Subcutaneous abdominal adipose tissue (tissue), 5 donors: ENCODE results near the gene CCNI.

ENCODE experiments used
- H3K27ac ChIP-seq: one replicate; pipeline ENCODE4 v1.7.0; 2013; ENCODE audit warnings: low read depth, mild to moderate bottlenecking, inconsistent platforms, low read length, moderate library complexity
- H3K27me3 ChIP-seq, 5 donors: one replicate each; pipeline ENCODE4 v1.7.0; 2013; ENCODE audit warnings: low read length in 5 of 5, inconsistent platforms in 1 of 5; ENCODE audit not compliant: control insufficient read depth in 5 of 5, insufficient read depth in 4 of 5
- H3K36me3 ChIP-seq, 5 donors: one replicate each; pipeline ENCODE4 v1.7.0; 2013; ENCODE audit warnings: low read length in 5 of 5; ENCODE audit not compliant: control insufficient read depth in 5 of 5, insufficient read depth in 5 of 5
- H3K4me1 ChIP-seq, 5 donors: one replicate each; pipeline ENCODE4 v1.7.0; 2013; ENCODE audit warnings: low read length in 5 of 5, mild to moderate bottlenecking in 3 of 5, moderate library complexity in 1 of 5; ENCODE audit not compliant: control insufficient read depth in 5 of 5, insufficient read depth in 5 of 5
- H3K4me3 ChIP-seq, 5 donors: one replicate each; pipeline ENCODE4 v1.7.0; 2013; ENCODE audit warnings: low read length in 5 of 5, low read depth in 1 of 5
- H3K9ac ChIP-seq, 5 donors: one replicate each; pipeline ENCODE4 v1.7.0; 2013; ENCODE audit warnings: low read length in 5 of 5, mild to moderate bottlenecking in 4 of 5, moderate library complexity in 3 of 5
- H3K9me3 ChIP-seq, 5 donors: one replicate each; pipeline ENCODE4 v1.7.0; 2013; ENCODE audit warnings: low read length in 5 of 5; ENCODE audit not compliant: control insufficient read depth in 5 of 5
- donor health status: healthy.
- donor health status: healthy.
- donor health status: healthy.
- donor health status: healthy.
- donor health status: healthy.

Gene CCNI, protein sequence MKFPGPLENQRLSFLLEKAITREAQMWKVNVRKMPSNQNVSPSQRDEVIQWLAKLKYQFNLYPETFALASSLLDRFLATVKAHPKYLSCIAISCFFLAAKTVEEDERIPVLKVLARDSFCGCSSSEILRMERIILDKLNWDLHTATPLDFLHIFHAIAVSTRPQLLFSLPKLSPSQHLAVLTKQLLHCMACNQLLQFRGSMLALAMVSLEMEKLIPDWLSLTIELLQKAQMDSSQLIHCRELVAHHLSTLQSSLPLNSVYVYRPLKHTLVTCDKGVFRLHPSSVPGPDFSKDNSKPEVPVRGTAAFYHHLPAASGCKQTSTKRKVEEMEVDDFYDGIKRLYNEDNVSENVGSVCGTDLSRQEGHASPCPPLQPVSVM

DNA sequence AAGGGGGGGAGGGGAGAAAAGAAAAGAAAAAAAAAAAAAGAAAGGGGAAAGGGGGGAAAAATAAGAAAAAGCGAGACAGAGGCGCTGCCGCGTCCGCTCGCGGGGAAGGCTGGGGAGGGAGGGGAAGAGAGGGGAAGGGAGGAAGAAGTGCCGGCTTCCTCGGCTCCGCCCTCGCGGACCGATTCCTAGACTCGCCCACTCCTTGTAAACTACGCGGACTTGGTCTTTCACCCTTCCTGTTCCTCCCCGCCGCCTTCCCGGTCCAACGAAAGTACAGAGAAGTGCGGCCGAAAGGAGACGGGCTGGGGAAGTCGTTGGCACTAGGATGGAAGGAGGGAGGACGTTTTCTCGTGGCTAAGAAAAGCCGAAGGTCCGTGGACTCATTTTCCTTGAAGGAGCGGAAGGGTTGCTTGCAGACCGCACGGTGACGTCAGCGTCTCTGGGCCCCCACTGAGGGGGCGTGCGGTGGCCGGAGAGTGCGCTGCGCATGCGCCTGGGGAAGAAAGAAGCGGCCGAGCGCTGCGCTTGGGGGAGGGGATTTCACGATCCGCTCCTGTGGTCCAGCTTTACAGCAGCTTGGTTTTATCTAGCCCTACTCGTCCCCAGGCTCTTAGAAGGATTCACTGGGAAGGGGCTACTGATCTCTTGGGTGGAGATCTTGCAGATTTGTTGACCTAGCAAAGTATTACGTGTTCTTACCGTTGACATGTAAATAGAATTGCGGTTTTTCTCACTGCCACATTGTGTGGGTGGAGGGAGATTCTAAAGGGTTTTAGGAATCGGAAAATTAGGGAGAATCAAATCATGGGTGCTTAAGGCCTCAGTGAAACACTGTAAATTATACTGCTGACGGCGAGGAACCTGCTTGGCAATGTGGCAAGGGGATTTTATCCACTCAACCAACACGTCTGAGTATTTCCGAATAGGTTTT, at the start of gene CCNI:
TSS of gene CCNI (minus strand) at position 121 of the 931 bp plus-strand sequence. CDS start 9,627 bp downstream, outside the sequence.
- Histone ChIP-seq H3K4me3 (peak within 1 kb of the TSS; percentile 86 to 99 (median 96)), H3K9me3 (no peaks in the 10 kb centered on the region), H3K36me3 (no peaks in the 10 kb centered on the region), H3K4me1 (peaks cover 2 to 40% (median 36%) of the 10 kb centered on the region in 5 donors), H3K9ac (peak within 1 kb of the TSS; percentile 92 to 100 (median 96)), H3K27ac (peak within 1 kb of the TSS; percentile 99), H3K27me3 (no peaks in the 10 kb centered on the region)

DNA sequence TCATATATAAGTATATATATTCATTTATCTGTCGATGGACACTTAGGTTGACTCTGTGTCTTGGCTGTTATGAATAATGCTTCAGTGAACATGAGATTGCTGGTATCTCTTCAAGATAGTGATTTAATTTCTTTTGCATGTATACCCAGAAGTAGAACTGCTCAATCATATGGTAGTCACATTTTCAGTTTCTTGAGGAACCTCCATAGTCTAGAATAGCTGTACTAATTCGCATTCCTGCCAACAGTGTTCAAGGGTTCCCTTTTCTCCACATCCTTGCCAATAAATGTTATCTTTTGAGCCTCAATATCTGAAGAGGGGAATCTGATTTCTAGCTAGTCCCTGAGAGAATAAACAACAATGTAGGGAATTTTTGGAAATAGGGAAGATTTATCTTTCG, 48.8 kb upstream of the CCNI start:
- Histone ChIP-seq H3K9ac (no peak overlapping the region), H3K4me3 (no peak overlapping the region), H3K9me3 (peaks cover 0 to 6% (median 0%) of the 10 kb centered on the region in 5 donors), H3K36me3 (no peaks in the 10 kb centered on the region), H3K27ac (no peak overlapping the region), H3K4me1 (peaks cover 0 to 16% (median 3%) of the 10 kb centered on the region in 5 donors), H3K27me3 (peaks cover 0 to 3% (median 0%) of the 10 kb centered on the region in 5 donors)

DNA sequence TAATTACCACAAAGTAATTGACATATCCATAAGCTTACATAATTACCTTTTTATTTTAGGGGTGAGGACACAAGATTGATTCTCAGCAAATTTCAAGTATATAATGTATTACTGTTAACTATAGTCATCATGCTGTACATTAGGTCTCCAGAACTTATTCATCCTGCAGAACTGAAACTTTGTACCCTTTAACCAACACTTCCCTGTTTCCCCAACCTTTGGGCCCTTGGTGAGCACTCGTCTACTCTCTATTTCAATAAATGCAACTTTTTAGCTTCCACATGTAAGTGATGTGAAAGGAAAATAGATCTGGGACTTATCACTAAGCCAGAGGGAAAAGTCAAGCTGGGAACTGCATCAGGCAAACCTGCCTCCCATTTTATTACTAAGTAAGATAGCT, 47.6 kb upstream of the CCNI start:
- no peak overlapping the region for H3K4me3 ChIP-seq
- H3K9me3 ChIP-seq: peaks cover 0 to 6% (median 0%) of the 10 kb centered on the region in 5 donors
- H3K4me1 ChIP-seq: peaks cover 0 to 16% (median 3%) of the 10 kb centered on the region in 5 donors
- peaks cover 0 to 3% (median 0%) of the 10 kb centered on the region in 5 donors for H3K27me3 ChIP-seq
- no peak overlapping the region for H3K9ac ChIP-seq
- no peaks in the 10 kb centered on the region for H3K36me3 ChIP-seq
- H3K27ac ChIP-seq: no peak overlapping the region

DNA sequence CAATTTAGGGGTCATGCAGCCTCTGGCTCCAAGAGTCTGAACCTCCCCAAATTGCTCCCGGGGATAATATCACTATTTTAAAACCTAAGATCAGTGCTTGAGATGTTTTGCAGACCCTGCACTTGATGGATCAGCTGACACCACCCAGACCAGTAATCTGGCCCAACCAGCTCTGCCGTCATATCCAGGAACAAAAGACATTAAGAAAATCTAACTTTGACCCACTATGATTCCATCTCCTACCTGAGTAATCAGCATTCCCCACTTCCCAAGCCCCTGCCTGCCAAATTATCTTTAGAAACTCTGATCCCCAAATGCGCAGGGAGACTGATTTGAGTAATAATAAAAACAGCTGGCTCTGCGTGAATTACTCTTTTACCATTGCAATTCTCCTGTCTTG, 46.9 kb upstream of the CCNI start:
- H3K4me3 ChIP-seq: no peak overlapping the region
- H3K27ac ChIP-seq: no peak overlapping the region
- H3K27me3 ChIP-seq: peaks cover 0 to 3% (median 0%) of the 10 kb centered on the region in 5 donors
- peaks cover 0 to 3% (median 0%) of the 10 kb centered on the region in 5 donors for H3K9me3 ChIP-seq
- no peak overlapping the region for H3K9ac ChIP-seq
- H3K36me3 ChIP-seq: no peaks in the 10 kb centered on the region
- peaks cover 0 to 9% (median 0%) of the 10 kb centered on the region in 5 donors for H3K4me1 ChIP-seq

DNA sequence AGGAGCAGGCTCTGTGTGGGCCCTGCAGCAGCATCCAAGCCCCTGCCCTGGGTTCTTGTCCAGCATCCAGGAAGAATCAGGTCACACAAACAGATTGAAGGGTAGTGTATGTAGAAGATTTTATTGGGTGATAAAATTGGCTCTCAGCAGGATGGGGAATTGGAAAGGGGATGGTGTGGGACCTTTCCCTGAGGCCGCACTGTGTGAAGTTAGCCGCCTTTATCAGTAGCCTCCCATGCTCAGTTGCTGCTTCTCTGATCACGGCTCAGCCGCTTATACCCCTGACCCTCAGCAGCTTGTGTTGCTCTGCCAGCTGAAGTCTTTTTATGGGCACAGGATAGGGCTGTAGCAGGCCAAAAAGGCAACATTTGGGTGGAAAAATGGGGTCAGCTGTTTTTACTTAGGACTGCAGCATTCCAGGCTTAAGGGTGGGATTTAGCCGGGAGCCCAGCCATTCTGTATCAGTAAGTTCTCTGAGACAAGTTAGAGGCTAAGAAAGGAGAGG, 46.0 kb upstream of the CCNI start:
- Histone ChIP-seq H3K36me3 (no peaks in the 10 kb centered on the region), H3K4me1 (peaks cover 0 to 4% (median 0%) of the 10 kb centered on the region in 5 donors), H3K9ac (no peak overlapping the region), H3K27me3 (peaks cover 0 to 3% (median 0%) of the 10 kb centered on the region in 5 donors), H3K4me3 (no peak overlapping the region), H3K27ac (no peak overlapping the region), H3K9me3 (peaks cover 0 to 3% (median 0%) of the 10 kb centered on the region in 5 donors)

DNA sequence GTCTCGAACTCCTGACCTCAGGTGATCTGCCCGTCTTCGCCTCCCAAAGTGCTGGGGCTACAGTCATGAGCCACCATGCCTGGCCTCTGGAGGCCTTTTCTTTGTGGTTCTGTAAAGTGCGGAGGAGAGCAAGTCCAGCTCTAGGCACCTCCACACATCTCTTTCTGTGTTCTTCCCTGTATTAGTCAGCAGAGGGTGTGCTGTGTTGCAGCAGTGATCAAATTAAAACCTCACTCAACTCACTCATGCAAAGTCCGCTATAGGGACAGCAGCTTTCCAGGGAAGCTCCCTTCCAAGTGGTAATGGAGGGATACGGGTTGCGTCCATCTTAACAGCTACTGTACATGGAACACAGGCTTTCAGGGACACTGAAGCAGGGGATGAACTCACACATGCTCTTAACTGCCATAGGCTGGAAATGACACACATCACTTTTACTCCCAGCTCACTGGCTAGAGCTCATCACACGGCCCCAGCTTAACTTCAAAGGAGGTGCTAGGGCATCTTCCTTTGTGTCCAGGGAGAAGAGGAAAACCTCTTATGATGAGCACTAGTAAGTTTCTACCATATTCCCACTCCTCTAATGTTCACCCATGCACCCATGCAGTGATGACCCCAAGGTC, 45.2 kb upstream of the CCNI start:
- Histone ChIP-seq H3K36me3 (no peaks in the 10 kb centered on the region), H3K27ac (no peak overlapping the region), H3K4me1 (peaks cover 0 to 4% (median 0%) of the 10 kb centered on the region in 5 donors), H3K9me3 (peaks cover 0 to 3% (median 0%) of the 10 kb centered on the region in 5 donors), H3K27me3 (peaks cover 0 to 3% (median 0%) of the 10 kb centered on the region in 5 donors), H3K9ac (no peak overlapping the region), H3K4me3 (no peak overlapping the region)

DNA sequence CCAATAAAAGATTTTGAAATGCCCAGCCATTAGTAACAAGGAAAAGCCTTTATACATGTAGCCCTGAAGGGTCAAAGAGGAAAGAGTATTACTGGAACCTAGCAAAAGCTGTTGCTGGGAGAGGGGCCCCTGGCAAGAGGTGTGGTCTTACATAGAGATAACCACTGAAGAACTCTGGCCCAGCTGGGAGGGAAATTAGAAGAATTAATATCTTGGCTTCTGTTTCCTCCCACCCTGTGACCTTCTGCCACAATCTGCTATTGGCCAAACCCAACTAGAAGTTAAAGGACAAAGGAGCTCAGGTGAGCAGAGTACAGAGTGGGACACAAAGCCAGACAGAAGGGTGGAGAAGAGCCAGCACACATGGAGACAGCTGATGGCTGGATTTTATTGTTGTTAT, 41.9 kb upstream of the CCNI start:
- Histone ChIP-seq H3K9ac (no peak overlapping the region), H3K4me3 (no peak overlapping the region), H3K9me3 (peaks cover 0 to 3% (median 0%) of the 10 kb centered on the region in 5 donors), H3K36me3 (no peaks in the 10 kb centered on the region), H3K27ac (no peak overlapping the region), H3K4me1 (no peaks in the 10 kb centered on the region), H3K27me3 (peaks cover 0 to 3% (median 0%) of the 10 kb centered on the region in 5 donors)

DNA sequence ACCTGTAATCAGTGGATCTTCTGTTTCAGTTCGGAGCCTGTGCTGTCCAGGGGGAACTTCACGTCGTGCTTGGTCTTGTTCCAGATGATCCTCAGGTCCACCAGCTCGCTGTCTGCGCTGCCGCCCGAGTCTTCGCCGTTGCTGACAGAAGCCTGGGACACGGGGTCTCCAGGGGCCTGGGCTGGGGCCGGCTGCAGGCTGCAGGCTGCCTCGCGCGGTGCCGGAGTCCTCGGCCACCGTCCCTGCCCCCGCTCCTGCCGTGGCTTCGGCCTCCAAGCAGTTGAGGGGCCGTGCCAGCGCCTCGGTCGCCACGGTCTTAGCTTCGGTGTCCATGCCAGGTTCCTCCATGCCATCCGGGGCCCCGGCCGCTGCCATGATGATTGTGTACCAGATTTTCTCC, 37.3 kb upstream of the CCNI start:
- Histone ChIP-seq H3K9ac (no peak overlapping the region), H3K4me3 (no peak overlapping the region), H3K4me1 (no peaks in the 10 kb centered on the region), H3K27me3 (no peaks in the 10 kb centered on the region), H3K27ac (no peak overlapping the region), H3K36me3 (no peaks in the 10 kb centered on the region), H3K9me3 (no peaks in the 10 kb centered on the region)

DNA sequence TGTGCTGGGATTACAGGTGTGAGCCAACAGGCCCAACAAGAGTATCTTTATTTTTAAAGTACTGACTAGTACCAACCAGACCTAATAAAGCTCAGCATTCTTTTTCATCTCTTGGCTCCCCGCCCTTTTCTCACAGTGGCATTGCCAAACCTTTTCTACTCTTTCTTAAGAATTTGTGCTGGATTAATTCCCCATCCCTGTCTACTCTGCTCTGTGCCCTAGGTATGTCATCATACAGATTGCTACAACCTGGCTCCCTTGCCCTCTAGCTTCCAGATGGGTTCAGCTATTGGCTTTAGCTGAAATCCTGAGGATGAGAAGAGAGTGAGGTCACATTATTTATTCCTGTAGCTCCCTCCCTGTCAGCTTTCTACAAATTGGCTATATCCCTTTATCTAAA, 34.9 kb upstream of the CCNI start:
- Histone ChIP-seq H3K4me1 (no peaks in the 10 kb centered on the region), H3K4me3 (no peak overlapping the region), H3K36me3 (no peaks in the 10 kb centered on the region), H3K9me3 (no peaks in the 10 kb centered on the region), H3K9ac (no peak overlapping the region), H3K27ac (no peak overlapping the region), H3K27me3 (no peaks in the 10 kb centered on the region)
